Measurements from ENCODE around the gene SEC61A2. TPM values are rescaled to one million over a fixed set of nuclear protein-coding genes. Genes with fewer than 3 reads are reported as not detected.

SEC61A2 gene
- total and polyA plus RNA-seq, 11 donors: 5.5 to 17.0 (median 9.2) TPM

GRCh38 chr10:12187321-12187905 is 57.9 kb downstream of the SEC61A2 start:
- 79 to 82% (median 80%) methylated on average over 5 of the region's 5 CpGs for WGBS, 4 donors
- Histone ChIP-seq H3K36me3 (peaks cover 3 to 55% (median 45%) of the 10 kb centered on the region in 9 donors), H3K27me3 (no peaks in the 10 kb centered on the region), H3K4me1 (peaks cover 0 to 21% (median 0%) of the 10 kb centered on the region in 12 donors), H3K9me3 (no peaks in the 10 kb centered on the region), H3K27ac (no peak overlapping the region), H3K4me3 (no peak overlapping the region)
- ATAC-seq: no peak
- DNase-seq: no peak
- TF ChIP-seq POLR2A (IDR thresholded peaks at IDR 0.05): no peak
- no peak for TF ChIP-seq CTCF (IDR thresholded peaks at IDR 0.05)
- intact Hi-C loops (cut with DNase I): no loop called here

GRCh38 chr10:12188656-12189055 is 59.2 kb downstream of the SEC61A2 start:
- 84 to 95% (median 88%) methylated on average over 6 of the region's 6 CpGs for WGBS, 4 donors

GRCh38 chr10:12189426-12189825 is 59.9 kb downstream of the SEC61A2 start:
- no peak for DNase-seq
- H3K36me3 ChIP-seq: peaks cover 3 to 39% (median 29%) of the 10 kb centered on the region in 9 donors
- no peak for ATAC-seq
- TF ChIP-seq POLR2A (IDR thresholded peaks at IDR 0.05) (no peak), CTCF (IDR thresholded peaks at IDR 0.05) (no peak)
- H3K27ac ChIP-seq: no peak overlapping the region
- no peaks in the 10 kb centered on the region for H3K27me3 ChIP-seq
- intact Hi-C loops (cut with DNase I): no loop called here
- H3K9me3 ChIP-seq: no peaks in the 10 kb centered on the region
- no peak overlapping the region for H3K4me3 ChIP-seq
- WGBS, 4 donors: 94 to 98% (median 96%) methylated on average over 10 of the region's 10 CpGs
- peaks cover 0 to 39% (median 7%) of the 10 kb centered on the region in 12 donors for H3K4me1 ChIP-seq

More at GRCh38 chr10:12188656-12189055, 59.2 kb downstream of the SEC61A2 start:
- no peak for DNase-seq
- no peaks in the 10 kb centered on the region for H3K9me3 ChIP-seq
- H3K36me3 ChIP-seq: peaks cover 3 to 46% (median 37%) of the 10 kb centered on the region in 9 donors
- no peak for ATAC-seq
- intact Hi-C loops (cut with DNase I): no loop called here
- TF ChIP-seq POLR2A (IDR thresholded peaks at IDR 0.05): no peak
- TF ChIP-seq CTCF (IDR thresholded peaks at IDR 0.05): no peak
- no peak overlapping the region for H3K27ac ChIP-seq
- no peak overlapping the region for H3K4me3 ChIP-seq
- H3K4me1 ChIP-seq: peaks cover 0 to 31% (median 0%) of the 10 kb centered on the region in 12 donors
- H3K27me3 ChIP-seq: no peaks in the 10 kb centered on the region

GRCh38 chr10:12191715-12192114 is 62.2 kb downstream of the SEC61A2 start:
- Histone ChIP-seq H3K9me3 (no peaks in the 10 kb centered on the region), H3K4me3 (no peak overlapping the region), H3K4me1 (peaks cover 0 to 47% (median 11%) of the 10 kb centered on the region in 12 donors), H3K27ac (no peak overlapping the region), H3K36me3 (peaks cover 0 to 17% (median 9%) of the 10 kb centered on the region in 9 donors), H3K27me3 (no peaks in the 10 kb centered on the region)
- ATAC-seq (no peak), DNase-seq (no peak)
- 60 to 93% (median 78%) methylated on average over 3 of the region's 3 CpGs for WGBS, 4 donors
- no peak for TF ChIP-seq POLR2A (IDR thresholded peaks at IDR 0.05)
- TF ChIP-seq CTCF (IDR thresholded peaks at IDR 0.05): no peak
- intact Hi-C loops (cut with DNase I): no loop called here

Measured in heart left ventricle (tissue), 16 donors.